ENCODE data around the gene CREB3L4.

Gene CREB3L4

DNA sequence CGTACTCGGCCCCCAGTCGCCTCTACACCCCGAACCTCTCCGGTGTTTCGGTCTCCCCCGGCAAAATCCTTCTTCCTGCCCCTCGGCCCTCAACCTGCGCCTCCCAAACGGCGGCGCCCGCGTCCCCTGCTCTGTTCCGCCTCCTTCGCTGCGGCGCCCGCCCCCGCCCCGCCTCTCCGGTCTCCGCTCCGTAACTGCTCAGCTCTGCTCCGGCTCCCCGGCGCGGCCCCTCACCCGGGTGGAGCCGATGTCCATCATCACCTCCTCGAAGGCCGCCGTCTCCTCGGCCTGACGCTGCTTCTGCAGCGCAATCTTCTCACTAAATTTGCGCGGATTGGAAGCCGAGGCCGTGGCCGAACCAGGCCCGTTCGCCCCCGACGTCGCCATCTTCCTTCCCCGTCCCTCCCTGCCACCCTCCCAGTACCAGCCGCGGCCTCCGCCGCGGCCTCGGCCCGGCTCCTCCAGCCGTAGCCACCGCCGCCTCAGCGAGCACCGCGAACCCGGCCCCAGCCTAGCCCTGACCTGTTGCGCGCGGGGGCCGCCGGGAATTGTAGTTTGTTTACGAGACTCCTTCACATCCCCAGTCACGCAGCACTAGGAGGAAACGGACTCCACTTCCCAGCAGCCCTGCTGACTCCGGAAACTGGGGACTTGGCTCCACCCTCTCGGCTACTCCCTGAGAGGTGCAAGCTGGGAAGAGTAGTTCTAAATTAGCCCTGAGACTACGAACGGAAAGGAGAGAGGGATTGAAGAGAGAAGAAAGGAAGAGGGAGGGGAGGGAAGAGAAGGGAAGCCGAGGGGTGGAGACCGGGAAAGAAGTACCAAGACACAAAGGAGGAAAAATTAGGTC lies 9.4 kb upstream of the CREB3L4 start, which contains the start of gene CRTC2 (continued):
- peak; percentile 70; the same call in 1 of the 2 replicates for TF ChIP-seq ZFP69B (tag by site-specific recombination; IDR thresholded peaks at IDR 0.05)
- TF ChIP-seq ZNF174 (tag by site-specific recombination; IDR thresholded peaks at IDR 0.05) = no peak
- no peak for TF ChIP-seq ZNF555 (tag by site-specific recombination; conservative IDR thresholded peaks at IDR 0.05)
- peak; percentile 100 for TF ChIP-seq SCRT1 (tag by site-specific recombination; IDR thresholded peaks at IDR 0.05; ENCODE audit: borderline replicate concordance)
- TF ChIP-seq MEIS1 (CRISPR knock-in tag; IDR thresholded peaks at IDR 0.05; ENCODE audit: borderline replicate concordance) = no peak
- TF ChIP-seq, protein P1, sequence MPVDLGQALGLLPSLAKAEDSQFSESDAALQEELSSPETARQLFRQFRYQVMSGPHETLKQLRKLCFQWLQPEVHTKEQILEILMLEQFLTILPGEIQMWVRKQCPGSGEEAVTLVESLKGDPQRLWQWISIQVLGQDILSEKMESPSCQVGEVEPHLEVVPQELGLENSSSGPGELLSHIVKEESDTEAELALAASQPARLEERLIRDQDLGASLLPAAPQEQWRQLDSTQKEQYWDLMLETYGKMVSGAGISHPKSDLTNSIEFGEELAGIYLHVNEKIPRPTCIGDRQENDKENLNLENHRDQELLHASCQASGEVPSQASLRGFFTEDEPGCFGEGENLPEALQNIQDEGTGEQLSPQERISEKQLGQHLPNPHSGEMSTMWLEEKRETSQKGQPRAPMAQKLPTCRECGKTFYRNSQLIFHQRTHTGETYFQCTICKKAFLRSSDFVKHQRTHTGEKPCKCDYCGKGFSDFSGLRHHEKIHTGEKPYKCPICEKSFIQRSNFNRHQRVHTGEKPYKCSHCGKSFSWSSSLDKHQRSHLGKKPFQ (tag by site-specific recombination; IDR thresholded peaks at IDR 0.05) = peak; percentile 45
- no peak for TF ChIP-seq ZNF560 (tag by site-specific recombination; IDR thresholded peaks at IDR 0.05; ENCODE audit: borderline replicate concordance)
- TF ChIP-seq ZNF561 (tag by site-specific recombination; IDR thresholded peaks at IDR 0.05; ENCODE audit: borderline replicate concordance) = peak; percentile 76; the same call in 1 of the 2 replicates
- no peak; the same call in 1 of the 2 replicates for TF ChIP-seq ZNF239 (tag by site-specific recombination; IDR thresholded peaks at IDR 0.05)
- TF ChIP-seq ZNF19 (tag by site-specific recombination; IDR thresholded peaks at IDR 0.05; ENCODE audit: low read depth) = no peak
- TF ChIP-seq CTCF (tag by site-specific recombination; IDR thresholded peaks at IDR 0.05) = peak; percentile 75; the same call in 1 of the 2 replicates
- TF ChIP-seq, protein P2, sequence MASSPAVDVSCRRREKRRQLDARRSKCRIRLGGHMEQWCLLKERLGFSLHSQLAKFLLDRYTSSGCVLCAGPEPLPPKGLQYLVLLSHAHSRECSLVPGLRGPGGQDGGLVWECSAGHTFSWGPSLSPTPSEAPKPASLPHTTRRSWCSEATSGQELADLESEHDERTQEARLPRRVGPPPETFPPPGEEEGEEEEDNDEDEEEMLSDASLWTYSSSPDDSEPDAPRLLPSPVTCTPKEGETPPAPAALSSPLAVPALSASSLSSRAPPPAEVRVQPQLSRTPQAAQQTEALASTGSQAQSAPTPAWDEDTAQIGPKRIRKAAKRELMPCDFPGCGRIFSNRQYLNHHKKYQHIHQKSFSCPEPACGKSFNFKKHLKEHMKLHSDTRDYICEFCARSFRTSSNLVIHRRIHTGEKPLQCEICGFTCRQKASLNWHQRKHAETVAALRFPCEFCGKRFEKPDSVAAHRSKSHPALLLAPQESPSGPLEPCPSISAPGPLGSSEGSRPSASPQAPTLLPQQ (tag by site-specific recombination; IDR thresholded peaks at IDR 0.05) = peak; percentile 87
- TF ChIP-seq ZFP41 (tag by site-specific recombination; IDR thresholded peaks at IDR 0.05; ENCODE audit: borderline replicate concordance) = no peak
- no peak for TF ChIP-seq ZNF302 (tag by site-specific recombination; IDR thresholded peaks at IDR 0.05; ENCODE audit: low read depth)
- TF ChIP-seq ZBTB21 (tag by site-specific recombination; IDR thresholded peaks at IDR 0.05) = no peak
- no peak for TF ChIP-seq TCF7L2 (IDR thresholded peaks at IDR 0.05; ENCODE audit: borderline replicate concordance, low read depth, low read length)
- peak; percentile 67; the same call in 1 of the 2 replicates for TF ChIP-seq SP7 (tag by site-specific recombination; IDR thresholded peaks at IDR 0.05)
- no peak for TF ChIP-seq ZNF16 (tag by site-specific recombination; IDR thresholded peaks at IDR 0.05; ENCODE audit: low read depth)
- no peak; the same call in 1 of the 2 replicates for TF ChIP-seq ZNF391 (tag by site-specific recombination; IDR thresholded peaks at IDR 0.05; ENCODE audit: borderline replicate concordance, low read depth)
- no peak for TF ChIP-seq ZNF677 (tag by site-specific recombination; IDR thresholded peaks at IDR 0.05)
- TF ChIP-seq ZNF248 (tag by site-specific recombination; IDR thresholded peaks at IDR 0.05) = no peak
- TF ChIP-seq, protein P3, sequence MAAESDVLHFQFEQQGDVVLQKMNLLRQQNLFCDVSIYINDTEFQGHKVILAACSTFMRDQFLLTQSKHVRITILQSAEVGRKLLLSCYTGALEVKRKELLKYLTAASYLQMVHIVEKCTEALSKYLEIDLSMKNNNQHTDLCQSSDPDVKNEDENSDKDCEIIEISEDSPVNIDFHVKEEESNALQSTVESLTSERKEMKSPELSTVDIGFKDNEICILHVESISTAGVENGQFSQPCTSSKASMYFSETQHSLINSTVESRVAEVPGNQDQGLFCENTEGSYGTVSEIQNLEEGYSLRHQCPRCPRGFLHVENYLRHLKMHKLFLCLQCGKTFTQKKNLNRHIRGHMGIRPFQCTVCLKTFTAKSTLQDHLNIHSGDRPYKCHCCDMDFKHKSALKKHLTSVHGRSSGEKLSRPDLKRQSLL (tag by site-specific recombination; IDR thresholded peaks at IDR 0.05) = peak; percentile 39; the same call in 1 of the 2 replicates
- TF ChIP-seq ZNF549 (tag by site-specific recombination; IDR thresholded peaks at IDR 0.05) = no peak
- peak; percentile 96 for TF ChIP-seq ZFP37 (tag by site-specific recombination; IDR thresholded peaks at IDR 0.05)
- no peak for TF ChIP-seq ZNF768 (tag by site-specific recombination; IDR thresholded peaks at IDR 0.05)
- peak; percentile 92 for TF ChIP-seq ZFHX2 (tag by site-specific recombination; conservative IDR thresholded peaks at IDR 0.05)
- no peak for TF ChIP-seq ZNF830 (tag by site-specific recombination; IDR thresholded peaks at IDR 0.05; ENCODE audit: low read depth)
- TF ChIP-seq BCL11B (tag by site-specific recombination; IDR thresholded peaks at IDR 0.05; ENCODE audit: low read depth) = no peak
- TF ChIP-seq ZNF473 (tag by site-specific recombination; IDR thresholded peaks at IDR 0.05) = no peak
- TF ChIP-seq ZSCAN16 (tag by site-specific recombination; IDR thresholded peaks at IDR 0.05) = no peak; the same call in 1 of the 2 replicates
- TF ChIP-seq ZNF2 (tag by site-specific recombination; IDR thresholded peaks at IDR 0.05) = peak; percentile 83

Measured in HEK293 (cell line).